GM19395 (cell line): ENCODE measurements around the gene PKD2.
"Not testable (repeated sequence)": the region's sequence is repeated elsewhere in the genome, so short reads cannot be mapped to it uniquely, and the experiment has no call there.

Source experiments
- ATAC-seq: cut with Tn5 transposase; IDR thresholded peaks from one replicate; pipeline ENCODE4 v1.9.1; 2021; ENCODE audit warnings: mild to moderate bottlenecking, moderate library complexity; ENCODE audit not compliant: unreplicated experiment

PKD2 gene

DNA sequence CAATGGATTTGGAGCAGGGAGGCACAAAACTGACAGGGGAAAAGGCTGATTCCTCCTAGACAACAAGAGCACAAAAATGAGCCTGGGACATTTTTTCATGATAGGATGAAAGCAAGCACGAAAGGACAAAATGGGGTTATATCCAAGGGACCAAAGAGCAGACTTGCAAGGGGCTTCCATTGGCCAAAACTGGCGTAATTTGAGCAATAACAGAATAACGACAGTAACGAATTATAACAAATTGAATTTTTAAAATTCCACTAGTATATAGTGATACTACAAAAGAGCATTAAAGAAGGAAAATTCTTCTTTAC is 21.6 kb upstream of the PKD2 start:
- ATAC-seq = no peak

DNA sequence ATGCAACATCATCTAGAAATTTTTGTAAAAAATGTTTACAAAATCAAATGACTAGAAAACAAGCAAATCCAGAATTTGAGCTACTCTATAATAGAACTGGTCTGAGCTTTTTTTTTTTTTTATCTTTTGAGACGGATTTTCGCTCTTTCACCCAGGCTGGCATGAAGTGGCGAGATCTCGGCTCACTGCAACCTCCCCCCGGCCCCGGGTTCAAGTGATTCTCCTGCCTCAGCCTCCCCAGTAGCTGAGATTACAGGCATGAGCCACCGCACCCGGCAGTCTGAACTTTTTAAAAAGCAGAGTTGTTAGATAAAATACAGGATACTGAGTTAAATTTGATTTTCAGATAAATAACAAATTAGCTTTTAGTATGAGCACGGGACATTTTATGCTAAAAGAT is 20.9 kb upstream of the PKD2 start:
- no peak for ATAC-seq

DNA sequence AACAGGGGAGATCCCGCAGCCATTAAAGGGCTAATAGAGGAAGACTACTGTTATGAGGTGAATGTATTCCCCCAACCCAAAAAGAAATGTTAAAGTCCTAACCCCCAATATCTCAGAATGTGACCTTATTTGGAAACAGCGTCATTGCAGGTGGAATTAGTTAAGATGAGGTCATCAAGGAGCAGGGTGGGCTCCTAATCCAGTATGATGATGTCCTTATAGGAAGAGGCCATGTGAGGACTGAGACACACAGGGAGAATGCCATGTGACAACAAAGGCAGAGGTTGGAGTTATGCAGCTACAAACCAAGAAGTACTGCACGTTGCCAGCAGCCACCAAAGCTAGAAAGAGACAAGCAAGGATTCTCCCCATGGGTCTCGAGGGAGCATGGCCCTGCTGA is 17.7 kb upstream of the PKD2 start:
- no peak for ATAC-seq

DNA sequence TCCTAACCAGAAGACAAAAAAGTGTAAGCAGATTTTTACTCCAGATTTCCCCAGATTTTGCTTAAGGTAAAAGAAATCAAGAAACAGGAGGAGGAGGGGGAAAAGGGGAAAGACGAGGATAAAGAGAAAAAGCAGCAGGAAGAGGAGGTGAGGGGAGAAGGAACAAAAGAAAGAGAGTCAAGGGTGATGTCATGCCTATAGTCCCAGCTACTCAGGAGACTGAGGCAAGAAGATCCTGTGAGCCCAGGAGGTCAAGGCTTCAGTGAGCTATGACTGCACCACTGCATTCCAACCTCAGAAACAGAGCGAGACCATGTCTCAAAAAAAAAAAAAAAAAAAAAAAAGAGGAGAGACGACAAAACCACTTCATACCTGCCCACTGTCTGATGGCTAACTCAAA is 12.0 kb upstream of the PKD2 start:
- ATAC-seq = no peak

DNA sequence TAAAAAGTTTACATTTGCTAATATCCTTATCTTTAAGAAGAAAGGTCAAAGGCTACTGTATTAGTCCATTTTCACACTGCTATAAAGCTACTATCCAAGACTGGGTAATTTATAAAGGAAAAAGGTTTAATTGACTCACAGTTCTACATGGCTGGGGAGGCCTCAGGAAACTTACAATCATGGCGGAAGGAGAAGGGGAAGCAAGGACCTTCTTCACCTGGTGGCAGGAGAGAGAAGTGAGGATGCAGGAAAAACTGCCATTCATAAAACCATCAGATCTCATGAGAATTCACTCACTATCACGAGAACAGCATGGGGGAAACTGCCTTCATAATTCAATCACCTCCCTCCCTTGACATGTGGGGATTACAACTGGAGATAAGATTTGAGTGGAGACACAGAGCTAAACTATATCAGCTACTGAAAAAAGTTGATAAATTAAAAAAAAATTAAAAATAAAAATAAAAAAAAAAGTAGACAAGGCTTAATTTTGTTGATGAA is 8.2 kb upstream of the PKD2 start:
- not testable (repeated sequence) for ATAC-seq

DNA sequence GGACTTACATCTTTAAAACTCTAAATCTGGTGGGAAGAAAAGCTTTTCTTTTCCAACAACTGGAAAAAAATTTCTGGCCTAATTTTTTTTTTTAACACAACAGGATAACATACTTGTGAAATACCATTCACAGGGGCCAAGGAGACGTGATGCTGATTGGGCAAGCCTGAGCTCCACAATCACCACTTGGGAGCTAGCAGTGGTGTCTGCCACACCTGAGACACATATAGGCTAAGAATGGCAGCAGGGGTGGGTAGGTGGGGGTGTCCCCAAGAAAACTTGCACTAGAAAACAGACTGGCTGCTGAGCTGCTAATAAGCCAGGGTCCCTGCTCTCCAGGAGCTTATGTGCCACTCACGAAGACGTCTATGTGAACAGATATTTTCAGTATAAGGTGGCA is 5.6 kb upstream of the PKD2 start:
- ATAC-seq = no peak

DNA sequence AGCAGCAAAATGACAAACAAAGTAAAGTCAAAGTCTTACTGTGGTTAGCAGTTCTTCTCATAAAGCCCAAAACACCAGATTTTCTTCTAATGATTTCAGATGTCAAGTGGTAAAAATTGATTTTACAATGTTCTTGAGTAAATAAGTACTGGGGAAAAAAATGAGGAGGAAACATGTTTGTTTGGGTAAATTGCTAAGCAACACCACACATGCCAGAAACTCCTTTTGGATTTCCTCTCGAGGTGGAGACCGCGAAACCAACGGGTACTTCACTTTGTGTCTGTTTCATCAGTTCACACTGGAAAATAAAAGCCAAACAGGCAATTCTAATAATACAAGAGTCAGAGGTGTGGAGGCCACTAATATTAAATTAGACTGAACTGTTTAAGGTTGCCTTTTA is 4.6 kb upstream of the PKD2 start:
- no peak for ATAC-seq

DNA sequence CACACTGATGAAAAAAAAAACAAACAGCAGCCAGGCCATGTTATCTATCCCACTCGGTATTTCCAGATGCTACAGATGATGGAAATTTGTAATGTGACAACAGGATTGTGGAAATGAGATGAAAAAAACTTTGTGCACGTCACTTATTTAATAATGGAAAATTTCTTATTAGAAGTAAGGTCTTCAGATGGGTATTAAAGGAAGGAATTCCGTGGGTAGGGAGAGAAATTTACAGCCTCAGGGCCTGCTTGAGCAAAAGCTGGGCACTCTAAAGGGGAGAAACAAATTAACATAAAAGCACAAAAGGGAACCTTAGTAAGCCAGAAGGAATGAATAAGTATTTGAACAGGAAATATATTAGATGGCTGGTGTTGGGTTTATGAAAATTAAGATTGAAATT is 4.2 kb upstream of the PKD2 start:
- ATAC-seq = no peak

DNA sequence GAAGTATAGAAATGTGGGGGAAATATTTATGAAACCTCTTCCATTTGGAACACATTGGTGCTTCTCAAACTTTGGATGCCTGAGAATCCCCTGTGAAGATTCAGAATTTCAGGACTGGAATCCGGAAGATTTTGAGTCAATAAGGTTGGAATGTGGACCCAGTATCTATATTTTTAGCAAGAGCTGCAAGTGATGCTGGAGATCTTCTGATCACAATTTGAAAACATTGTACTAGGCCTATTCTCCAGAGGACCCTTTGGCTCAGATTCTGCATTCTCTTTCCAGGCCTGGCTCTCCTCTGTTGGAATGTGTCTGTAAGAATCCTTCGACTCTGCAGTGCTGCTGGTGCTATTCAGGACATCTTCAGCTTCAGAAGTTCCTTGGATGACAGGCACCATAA is 2.4 kb upstream of the PKD2 start:
- ATAC-seq = no peak

DNA sequence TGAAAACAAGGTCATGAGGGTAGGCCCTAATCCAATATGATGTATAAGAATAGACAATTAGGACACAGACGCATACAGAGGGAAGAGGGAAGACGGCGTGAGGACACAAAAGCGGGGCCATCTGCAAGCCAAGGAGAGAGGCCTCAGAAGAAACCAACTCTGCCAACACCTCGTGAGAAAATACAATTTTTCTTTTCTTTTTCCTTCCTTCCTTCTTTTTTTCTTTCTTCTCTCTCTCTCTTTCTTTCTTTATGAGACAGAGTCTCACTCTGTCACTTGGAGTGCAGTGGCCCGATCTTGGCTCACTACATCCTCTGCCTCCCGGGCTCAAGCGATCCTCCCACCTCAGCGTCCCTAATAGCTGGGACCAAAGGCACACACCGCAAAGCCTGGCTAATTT is 1.5 kb upstream of the PKD2 start:
- ATAC-seq = no peak

DNA sequence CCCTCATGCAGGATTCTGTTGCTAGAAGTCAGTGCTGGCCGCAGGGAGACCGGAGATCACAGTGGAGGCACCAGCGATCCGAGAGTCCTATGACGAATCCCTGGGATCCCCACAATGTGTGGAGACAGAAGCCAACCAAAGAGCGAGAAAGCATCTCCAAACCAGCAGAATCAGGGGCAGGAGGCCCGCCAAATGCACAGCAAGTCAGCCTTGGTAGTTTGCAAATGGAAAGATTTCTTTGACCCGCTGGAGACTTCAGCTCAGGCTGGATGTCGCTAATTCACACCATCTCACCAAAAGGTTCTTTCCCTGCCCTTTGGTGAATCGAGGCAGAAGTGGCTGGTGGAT is 505 bp upstream of the PKD2 start:
- no peak for ATAC-seq

DNA sequence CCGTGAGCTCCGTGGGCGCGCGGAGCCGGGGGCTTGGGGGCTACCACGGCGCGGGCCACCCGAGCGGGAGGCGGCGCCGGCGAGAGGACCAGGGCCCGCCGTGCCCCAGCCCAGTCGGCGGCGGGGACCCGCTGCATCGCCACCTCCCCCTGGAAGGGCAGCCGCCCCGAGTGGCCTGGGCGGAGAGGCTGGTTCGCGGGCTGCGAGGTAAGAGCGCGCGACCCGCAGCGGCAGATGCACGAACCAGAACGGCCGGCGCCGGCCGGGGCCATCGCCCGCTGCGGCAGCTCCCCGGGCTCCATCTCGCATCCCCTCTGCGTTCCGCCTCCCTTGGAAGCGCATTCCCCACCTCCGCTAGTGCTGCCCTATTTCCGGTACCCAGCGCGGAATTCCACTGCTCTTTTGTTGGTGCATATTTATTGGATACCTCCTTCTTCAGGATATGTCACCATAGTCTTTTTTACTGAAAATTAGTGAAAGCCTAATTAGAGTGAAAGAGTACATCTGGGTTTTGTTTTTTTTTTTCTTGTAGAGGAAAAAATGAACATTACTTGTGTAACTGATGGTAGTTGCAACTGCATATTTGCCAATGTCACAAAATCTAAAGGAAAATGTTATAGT is 797 bp downstream of the PKD2 start:
- peak; percentile 40 for ATAC-seq

DNA sequence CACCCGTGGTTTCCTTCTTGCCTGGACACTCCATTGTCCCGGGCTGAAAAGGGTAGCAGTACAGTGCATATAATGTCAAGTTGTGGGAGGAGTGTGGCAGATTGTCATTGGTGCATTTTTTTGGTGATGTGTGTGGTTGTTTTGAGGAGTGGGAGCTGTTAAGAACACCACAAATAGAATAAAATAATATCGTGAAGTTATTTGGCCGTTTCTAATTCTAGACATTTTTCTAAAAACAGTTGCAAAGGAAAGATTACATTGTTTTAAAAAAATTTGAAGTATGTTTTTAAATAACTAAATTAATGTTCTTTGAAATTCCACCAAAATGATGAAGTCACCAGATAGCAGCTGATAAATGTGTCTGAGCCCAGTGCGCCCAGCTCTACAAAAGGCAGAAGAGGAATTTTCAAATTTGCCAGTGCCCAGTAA is 1.3 kb downstream of the PKD2 start:
- ATAC-seq = peak; percentile 24

DNA sequence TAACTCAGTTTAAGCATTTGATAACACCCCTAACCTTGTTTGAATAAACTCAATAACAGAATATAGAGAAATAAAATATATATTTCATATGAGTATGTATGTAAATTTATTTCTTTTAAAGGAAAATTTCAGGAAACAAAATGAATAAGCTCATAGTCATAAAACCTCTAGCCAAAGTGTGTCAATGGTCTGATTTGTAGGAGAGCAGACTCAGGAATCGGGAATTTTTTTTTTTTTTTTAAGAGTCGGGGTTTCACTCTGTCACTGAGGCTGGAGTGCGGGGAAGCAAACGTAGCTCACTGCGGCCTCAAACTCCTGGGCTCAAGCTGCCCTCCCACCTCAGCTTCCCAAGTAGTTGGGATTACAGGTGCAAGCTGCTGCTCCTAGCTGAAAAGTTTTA is 2.4 kb downstream of the PKD2 start:
- ATAC-seq = no peak

DNA sequence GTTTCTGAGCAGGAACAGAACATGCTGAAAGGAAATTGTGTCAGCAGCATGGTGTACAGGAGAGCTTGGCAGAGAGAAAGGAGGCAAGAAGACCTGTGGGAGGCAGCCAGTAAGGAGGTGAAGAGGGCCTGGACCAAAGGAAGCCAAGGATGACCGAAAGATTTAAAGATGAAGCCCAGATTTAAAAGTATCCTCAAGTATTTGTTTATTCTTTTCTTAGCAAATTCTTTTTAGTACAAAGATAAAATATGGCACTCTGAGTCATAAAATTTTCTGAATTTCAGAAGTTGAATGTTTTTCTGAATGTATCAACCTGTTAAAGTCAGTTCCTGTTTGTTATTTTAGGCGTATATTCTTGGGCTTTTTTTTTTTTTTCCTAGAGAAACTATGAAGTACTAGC is 3.5 kb downstream of the PKD2 start:
- no peak for ATAC-seq

DNA sequence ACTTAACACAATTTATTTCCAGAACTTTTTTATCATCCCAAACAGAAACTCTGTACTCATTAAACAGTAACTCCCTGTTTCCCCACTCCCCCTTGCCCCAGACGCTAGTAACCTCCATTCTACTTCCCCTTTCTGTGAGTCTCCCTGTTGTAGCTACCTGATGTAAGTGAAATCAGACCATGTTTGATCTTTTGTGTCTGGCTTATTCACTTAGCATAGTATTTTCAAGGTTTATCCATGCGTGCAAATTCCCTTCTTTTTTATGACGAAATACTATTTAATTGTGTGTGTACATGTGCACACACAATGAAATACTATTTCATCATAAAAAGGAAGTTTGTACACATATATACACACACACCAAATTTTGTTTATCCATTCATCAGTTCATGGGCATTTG is 5.2 kb downstream of the PKD2 start:
- ATAC-seq = peak; percentile 46

DNA sequence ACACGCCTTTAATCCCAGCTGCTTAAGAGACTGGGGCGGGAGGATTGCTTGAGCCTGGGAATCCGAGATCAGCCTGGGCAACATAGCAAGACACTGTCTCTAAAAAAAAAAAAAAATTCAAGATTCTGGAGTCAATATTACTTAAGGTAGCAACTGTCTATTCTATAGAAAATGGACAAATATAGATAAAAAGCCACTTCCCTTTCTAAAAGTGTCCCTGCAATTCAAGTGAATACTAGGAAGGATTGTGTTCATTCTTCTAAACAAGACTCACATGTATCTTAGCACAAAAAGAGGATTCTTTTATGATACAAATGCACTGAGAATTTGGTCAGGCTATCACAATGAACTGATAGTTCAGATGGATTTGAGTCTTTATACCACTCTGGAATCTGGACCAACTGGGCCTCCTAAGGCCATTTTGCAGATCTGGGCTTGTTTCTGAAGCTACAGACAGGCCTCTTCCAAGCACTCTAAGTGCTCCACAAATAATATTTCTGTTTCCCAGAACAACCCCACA is 7.0 kb downstream of the PKD2 start:
- no peak for ATAC-seq

DNA sequence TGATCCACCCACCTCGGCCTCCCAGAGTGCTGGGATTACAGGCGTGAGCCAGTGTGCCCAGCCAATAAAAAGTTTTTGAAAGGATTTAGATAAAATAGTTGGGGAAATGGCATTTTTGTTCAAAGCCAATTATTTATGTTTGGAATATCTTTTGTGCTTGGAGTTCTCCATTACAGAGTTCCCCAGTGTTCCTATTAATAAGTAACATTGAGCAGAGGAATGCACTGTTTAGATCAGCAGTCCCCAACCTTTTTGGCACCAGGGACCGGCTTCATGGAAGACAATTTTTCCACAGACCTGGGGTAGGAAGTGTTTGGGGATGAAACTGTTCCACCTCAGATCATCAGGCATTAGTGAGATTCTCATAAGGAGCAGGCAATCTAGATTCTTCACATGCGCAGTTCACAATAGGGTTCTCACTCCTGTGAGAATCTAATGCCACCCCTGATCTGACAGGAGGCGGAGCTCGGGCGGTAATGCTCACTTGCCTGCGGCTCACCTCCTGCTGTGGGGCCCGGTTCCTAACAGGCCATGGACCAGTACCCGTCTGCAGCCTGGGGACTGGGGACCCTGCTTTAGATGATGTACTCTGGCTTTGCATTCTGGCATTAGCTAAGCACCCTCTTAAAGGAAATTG is 8.3 kb downstream of the PKD2 start:
- no peak for ATAC-seq

DNA sequence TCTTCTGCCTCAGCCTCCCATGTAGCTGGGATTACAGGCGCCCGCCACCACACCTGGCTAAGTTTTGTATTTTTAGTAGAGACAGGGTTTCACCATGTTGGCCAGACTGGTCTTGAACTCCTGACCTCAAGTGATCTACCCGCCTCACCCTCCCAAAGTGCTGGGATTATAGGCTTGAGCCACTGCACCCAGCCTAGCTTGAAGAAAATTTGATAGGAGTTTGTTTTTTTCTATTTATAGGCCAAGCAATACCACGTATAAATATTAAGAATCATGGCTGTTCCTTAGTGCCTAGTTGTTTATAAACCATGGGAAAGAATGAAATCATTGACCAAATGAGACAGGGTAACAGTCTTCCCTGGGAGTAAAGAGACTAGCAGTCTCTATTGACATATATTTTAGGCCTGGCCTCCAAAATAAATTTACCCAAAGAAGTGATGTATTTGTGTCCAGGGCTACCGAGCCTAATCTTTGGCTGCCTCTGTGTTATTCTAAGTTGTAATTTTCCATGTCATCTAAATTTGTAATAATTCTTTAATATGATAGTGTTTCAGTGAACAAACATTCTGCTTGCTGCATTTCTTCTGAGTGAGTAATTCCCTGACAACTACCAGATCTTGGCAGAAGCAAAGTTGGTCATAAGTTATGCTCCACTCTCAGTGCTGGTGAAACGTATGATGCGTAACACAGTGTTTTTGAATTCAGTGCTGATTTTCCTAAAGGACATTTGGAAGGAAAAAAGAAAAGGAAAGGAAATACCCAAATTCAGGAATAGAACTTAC is 10.3 kb downstream of the PKD2 start:
- ATAC-seq = no peak

DNA sequence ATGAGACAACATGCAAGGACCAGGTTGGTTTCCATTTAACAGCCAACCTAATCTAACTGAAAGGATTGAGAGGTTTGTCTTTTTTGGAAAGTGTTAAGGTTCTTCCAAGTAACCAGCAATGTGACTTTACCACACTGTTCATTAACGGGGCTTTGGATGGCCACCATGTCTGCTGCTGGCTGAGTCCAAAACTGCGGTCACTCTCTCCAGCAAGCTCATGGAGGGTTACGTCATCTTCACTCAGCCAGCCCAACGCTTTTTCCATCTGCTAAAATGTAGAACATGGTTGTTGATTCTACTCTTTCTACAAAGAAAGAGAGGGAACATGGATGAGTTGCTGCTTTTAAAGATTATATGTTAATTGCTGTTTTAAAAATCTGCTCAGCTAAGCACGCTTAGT is 11.0 kb downstream of the PKD2 start:
- ATAC-seq = no peak

DNA sequence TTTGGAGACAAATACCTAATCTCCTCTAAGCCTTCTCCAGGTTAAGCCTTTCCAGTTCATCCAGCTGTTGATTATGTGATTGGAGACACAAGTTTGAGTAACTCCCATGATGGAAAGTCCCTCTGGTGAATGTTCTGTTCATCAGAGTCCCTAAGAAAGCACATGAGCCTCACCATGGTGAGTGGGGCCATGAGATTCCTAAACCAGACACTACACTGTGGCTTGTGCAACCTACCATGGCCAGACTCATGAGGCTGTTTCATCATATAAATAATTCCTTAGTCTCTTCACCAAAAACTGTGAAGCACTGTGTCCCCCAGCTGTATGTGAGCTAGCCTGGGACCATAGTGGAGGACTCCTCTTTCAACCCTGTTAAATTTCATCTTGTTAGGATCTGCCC is 14.4 kb downstream of the PKD2 start:
- no peak for ATAC-seq

DNA sequence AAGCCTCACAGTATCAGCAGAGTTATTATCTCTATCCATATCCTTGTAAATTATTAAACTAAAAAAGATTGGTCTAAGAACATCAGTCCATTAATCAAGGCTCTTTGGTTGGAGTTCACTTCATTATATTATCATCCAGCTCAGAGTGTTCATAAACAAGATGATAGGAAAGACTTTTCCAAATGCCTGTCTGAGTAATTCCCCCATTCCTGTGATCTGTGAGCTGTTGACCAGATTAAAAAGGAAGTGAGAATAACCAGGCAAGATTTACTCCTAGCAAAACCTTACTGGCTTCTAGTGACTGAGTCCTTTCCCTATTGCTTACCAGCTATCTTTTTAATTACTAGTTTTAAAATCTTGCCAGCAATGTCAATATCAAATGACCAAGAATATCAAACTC is 14.9 kb downstream of the PKD2 start:
- ATAC-seq = no peak
